M059J (cell line): ENCODE results near the gene CCN2. TPM values are rescaled to one million over a fixed set of nuclear protein-coding genes. Genes with fewer than 3 reads are reported as not detected.

Source experiments
- DNase-seq: peaks from one replicate; pipeline ENCODE4 v3.0.0-alpha.2; 2012; ENCODE audit warnings: low read depth
- total RNA-seq: library from RNA; depleted of rRNA; stranded (reverse); fragments of >200 nt; shearing (Covaris generic); gene quantifications from 2 replicates; pipeline ENCODE4 v1.2.3, GENCODE V29; 2014; rRNA removed

The CCN2 gene
- 44.5 and 76.7 TPM in 2 replicates for total RNA-seq

- peak; percentile 100 for DNase-seq
Observed at GRCh38 chr6:131950767-131951575, at the start of gene CCN2. Gene CCN2, minus strand, starts transcription at chr6:131951372. Its CDS starts 200 bp downstream, at chr6:131951172.

- no peak for DNase-seq
Observed at GRCh38 chr6:132000296-132000695, 49.1 kb upstream of the CCN2 start.

GRCh38 chr6:131999545-132000146 lies 48.5 kb upstream of the CCN2 start:
- DNase-seq = no peak

- no peak for DNase-seq
Observed at GRCh38 chr6:131998255-131998982, 47.2 kb upstream of the CCN2 start.

GRCh38 chr6:131997429-131998153 lies 46.4 kb upstream of the CCN2 start:
- DNase-seq = no peak

- DNase-seq = peak; percentile 92
Observed at GRCh38 chr6:131995917-131996316, 44.7 kb upstream of the CCN2 start.

- no peak for DNase-seq
Observed at GRCh38 chr6:131992557-131992956, 41.4 kb upstream of the CCN2 start.

- no peak for DNase-seq
Observed at GRCh38 chr6:131989036-131989435, 37.9 kb upstream of the CCN2 start.

- peak; percentile 90 for DNase-seq
Observed at GRCh38 chr6:131982740-131983259, 31.6 kb upstream of the CCN2 start.

GRCh38 chr6:131981624-131981978 lies 30.4 kb upstream of the CCN2 start:
- no peak for DNase-seq

- no peak for DNase-seq
Observed at GRCh38 chr6:131980791-131981623, 29.8 kb upstream of the CCN2 start.

GRCh38 chr6:131980338-131980790 lies 29.2 kb upstream of the CCN2 start:
- no peak for DNase-seq

GRCh38 chr6:131979515-131980337 lies 28.6 kb upstream of the CCN2 start:
- peak; percentile 86 for DNase-seq

GRCh38 chr6:131978522-131978921 lies 27.4 kb upstream of the CCN2 start:
- no peak for DNase-seq

GRCh38 chr6:131976545-131977061 lies 25.4 kb upstream of the CCN2 start:
- no peak for DNase-seq

GRCh38 chr6:131972741-131973140 lies 21.6 kb upstream of the CCN2 start:
- DNase-seq = no peak

- no peak for DNase-seq
Observed at GRCh38 chr6:131970076-131970859, 19.1 kb upstream of the CCN2 start.

- DNase-seq = no peak
Observed at GRCh38 chr6:131968656-131969055, 17.5 kb upstream of the CCN2 start.

GRCh38 chr6:131967948-131968347 lies 16.8 kb upstream of the CCN2 start:
- no peak for DNase-seq
